ENCODE data around the gene TOLLIP. TPM values are rescaled to one million over a fixed set of nuclear protein-coding genes. Genes with fewer than 3 reads are reported as not detected.

The TOLLIP gene
- total RNA-seq, 2 donors from 2014 or later, result 46.0 to 46.3 TPM

DNA sequence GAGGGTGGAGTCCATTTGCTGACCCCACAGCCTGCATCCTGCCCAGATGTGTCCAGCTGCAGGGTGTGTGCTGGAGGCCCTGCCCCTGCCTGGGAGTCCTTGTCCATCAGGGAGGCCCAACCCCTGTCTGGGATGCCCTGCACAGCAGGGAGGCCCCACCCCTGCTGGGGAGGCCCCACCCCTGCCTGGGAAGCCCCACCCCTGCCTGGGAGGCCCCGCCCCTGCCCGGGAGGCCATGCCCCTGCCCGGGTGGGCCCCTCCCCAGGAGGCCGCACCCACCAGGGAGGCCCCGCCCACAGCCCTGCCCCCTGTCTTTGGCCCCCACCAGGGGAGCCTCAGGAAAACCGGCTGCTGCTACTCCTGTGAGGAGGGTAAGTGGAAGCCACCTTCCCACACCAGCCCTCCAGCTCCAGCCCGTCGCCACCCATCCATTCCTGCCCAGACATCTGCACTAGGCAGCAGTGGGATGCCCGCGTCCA, 49.4 kb downstream of the TOLLIP start:
- Histone ChIP-seq H3K27me3 (replicated peaks; ENCODE audit: insufficient read depth) (no peaks in the 10 kb centered on the region), H3K36me3 (no peaks in the 10 kb centered on the region), H3K4me3 (no peak overlapping the region), H3K27ac (no peak overlapping the region), H3K4me1 (ENCODE audit: control insufficient read depth in 1 of 2, low read depth in 2 of 2) (peaks cover 9 to 17% of the 10 kb centered on the region in 2 donors), H3K9me3 (no peaks in the 10 kb centered on the region)
- ATAC-seq (ENCODE audit: insufficient number of reproducible peaks, low FRiP score, low read depth) (no peak), DNase-seq (ENCODE audit: low spot score) (no peak)
- TF ChIP-seq, protein P1, sequence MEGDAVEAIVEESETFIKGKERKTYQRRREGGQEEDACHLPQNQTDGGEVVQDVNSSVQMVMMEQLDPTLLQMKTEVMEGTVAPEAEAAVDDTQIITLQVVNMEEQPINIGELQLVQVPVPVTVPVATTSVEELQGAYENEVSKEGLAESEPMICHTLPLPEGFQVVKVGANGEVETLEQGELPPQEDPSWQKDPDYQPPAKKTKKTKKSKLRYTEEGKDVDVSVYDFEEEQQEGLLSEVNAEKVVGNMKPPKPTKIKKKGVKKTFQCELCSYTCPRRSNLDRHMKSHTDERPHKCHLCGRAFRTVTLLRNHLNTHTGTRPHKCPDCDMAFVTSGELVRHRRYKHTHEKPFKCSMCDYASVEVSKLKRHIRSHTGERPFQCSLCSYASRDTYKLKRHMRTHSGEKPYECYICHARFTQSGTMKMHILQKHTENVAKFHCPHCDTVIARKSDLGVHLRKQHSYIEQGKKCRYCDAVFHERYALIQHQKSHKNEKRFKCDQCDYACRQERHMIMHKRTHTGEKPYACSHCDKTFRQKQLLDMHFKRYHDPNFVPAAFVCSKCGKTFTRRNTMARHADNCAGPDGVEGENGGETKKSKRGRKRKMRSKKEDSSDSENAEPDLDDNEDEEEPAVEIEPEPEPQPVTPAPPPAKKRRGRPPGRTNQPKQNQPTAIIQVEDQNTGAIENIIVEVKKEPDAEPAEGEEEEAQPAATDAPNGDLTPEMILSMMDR (IDR thresholded peaks at IDR 0.05), result no peak

DNA sequence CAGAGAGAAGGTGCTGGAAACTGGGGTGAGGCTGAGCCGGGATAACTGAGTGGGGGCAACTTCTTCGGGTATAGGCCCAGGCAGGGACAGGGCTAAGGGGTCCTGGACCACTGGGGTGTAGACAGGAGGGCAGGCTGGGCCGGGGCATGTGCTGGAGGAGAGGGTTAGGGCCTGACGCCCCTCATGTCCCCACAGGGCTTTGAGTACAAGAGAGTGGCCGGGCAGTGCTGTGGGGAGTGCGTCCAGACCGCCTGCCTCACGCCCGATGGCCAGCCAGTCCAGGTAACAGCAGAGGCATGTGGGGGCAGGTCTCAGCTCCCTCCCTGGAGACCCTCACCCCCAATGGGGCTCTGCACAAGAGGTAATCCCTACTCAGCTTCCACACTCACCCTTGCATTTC, 49.9 kb downstream of the TOLLIP start:
- Histone ChIP-seq H3K4me3 (no peak overlapping the region), H3K4me1 (ENCODE audit: control insufficient read depth in 1 of 2, low read depth in 2 of 2) (peaks cover 9 to 17% of the 10 kb centered on the region in 2 donors), H3K27me3 (replicated peaks; ENCODE audit: insufficient read depth) (no peaks in the 10 kb centered on the region), H3K36me3 (no peaks in the 10 kb centered on the region), H3K27ac (no peak overlapping the region), H3K9me3 (no peaks in the 10 kb centered on the region)
- ATAC-seq (ENCODE audit: insufficient number of reproducible peaks, low FRiP score, low read depth) (no peak), DNase-seq (ENCODE audit: low spot score) (no peak)
- TF ChIP-seq, protein P1 (IDR thresholded peaks at IDR 0.05), result no peak

DNA sequence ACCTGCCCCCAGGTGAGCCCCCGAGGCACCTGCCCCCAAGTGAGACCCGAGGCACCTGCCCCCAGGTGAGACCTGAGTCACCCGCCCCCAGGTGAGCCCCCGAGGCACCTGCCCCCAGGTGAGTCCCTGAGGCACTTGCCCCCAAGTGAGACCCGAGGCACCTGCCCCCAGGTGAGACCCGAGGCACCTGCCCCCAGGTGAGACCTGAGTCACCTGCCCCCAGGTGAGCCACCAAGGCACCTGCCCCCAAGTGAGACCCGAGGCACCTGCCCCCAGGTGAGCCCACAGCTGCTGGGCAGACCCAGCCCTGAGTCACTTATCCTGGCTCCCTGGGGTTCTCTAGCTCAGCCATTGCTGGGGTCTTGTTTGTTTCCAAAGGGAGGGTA, 50.4 kb downstream of the TOLLIP start:
- Histone ChIP-seq H3K27ac (no peak overlapping the region), H3K9me3 (no peaks in the 10 kb centered on the region), H3K4me1 (ENCODE audit: control insufficient read depth in 1 of 2, low read depth in 2 of 2) (peaks cover 9 to 17% of the 10 kb centered on the region in 2 donors), H3K36me3 (no peaks in the 10 kb centered on the region), H3K4me3 (no peak overlapping the region), H3K27me3 (replicated peaks; ENCODE audit: insufficient read depth) (no peaks in the 10 kb centered on the region)
- ATAC-seq (ENCODE audit: insufficient number of reproducible peaks, low FRiP score, low read depth) (no peak), DNase-seq (ENCODE audit: low spot score) (no peak)
- TF ChIP-seq, protein P1 (IDR thresholded peaks at IDR 0.05), result no peak

- no peak overlapping the region for H3K27ac ChIP-seq
- H3K9me3 ChIP-seq, result no peaks in the 10 kb centered on the region
- H3K36me3 ChIP-seq, result no peaks in the 10 kb centered on the region
- ATAC-seq (ENCODE audit: insufficient number of reproducible peaks, low FRiP score, low read depth) (no peak), DNase-seq (ENCODE audit: low spot score) (no peak)
- H3K4me3 ChIP-seq, result no peak overlapping the region
- H3K27me3 ChIP-seq (replicated peaks; ENCODE audit: insufficient read depth), result no peaks in the 10 kb centered on the region
- peaks cover 9 to 17% of the 10 kb centered on the region in 2 donors for H3K4me1 ChIP-seq (ENCODE audit: control insufficient read depth in 1 of 2, low read depth in 2 of 2)
- TF ChIP-seq, protein P1 (IDR thresholded peaks at IDR 0.05), result no peak
Measured at GRCh38 chr11:1258401-1259075, 50.9 kb downstream of the TOLLIP start.

DNA sequence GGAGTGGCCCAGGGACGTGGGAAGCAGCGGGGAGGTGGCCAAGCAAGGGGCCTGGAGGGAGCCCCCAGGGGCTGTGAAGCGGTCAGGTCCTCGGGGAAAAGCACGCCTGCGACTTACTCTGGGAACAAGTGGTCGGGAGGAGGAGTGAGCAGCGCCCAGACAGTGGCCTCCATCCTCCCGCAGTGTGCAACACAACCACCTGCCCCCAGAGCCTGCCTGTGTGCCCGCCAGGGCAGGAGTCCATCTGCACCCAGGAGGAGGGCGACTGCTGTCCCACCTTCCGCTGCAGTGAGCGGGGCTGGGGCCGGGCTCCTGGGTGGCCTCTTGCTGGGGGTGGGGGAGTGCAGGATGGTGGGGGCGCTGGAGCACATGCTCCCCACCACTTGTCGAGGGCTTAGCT, 51.5 kb downstream of the TOLLIP start:
- Histone ChIP-seq H3K27ac (no peak overlapping the region), H3K27me3 (replicated peaks; ENCODE audit: insufficient read depth) (no peaks in the 10 kb centered on the region), H3K36me3 (no peaks in the 10 kb centered on the region), H3K4me3 (no peak overlapping the region), H3K4me1 (ENCODE audit: control insufficient read depth in 1 of 2, low read depth in 2 of 2) (peaks cover 6 to 13% of the 10 kb centered on the region in 2 donors), H3K9me3 (no peaks in the 10 kb centered on the region)
- DNase-seq (ENCODE audit: low spot score) (no peak), ATAC-seq (ENCODE audit: insufficient number of reproducible peaks, low FRiP score, low read depth) (no peak)
- TF ChIP-seq, protein P1 (IDR thresholded peaks at IDR 0.05), result no peak
